Measurements from ENCODE around the gene PUSL1.

PUSL1 gene

DNA sequence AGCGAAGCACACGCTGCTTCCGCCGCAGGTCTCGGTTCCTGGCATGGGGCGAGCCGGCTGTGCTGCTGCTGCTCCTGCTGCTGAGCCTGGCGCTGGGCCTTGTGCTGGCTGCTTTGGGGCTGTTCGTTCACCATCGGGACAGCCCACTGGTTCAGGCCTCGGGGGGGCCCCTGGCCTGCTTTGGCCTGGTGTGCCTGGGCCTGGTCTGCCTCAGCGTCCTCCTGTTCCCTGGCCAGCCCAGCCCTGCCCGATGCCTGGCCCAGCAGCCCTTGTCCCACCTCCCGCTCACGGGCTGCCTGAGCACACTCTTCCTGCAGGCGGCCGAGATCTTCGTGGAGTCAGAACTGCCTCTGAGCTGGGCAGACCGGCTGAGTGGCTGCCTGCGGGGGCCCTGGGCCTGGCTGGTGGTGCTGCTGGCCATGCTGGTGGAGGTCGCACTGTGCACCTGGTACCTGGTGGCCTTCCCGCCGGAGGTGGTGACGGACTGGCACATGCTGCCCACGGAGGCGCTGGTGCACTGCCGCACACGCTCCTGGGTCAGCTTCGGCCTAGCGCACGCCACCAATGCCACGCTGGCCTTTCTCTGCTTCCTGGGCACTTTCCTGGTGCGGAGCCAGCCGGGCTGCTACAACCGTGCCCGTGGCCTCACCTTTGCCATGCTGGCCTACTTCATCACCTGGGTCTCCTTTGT is 25.3 kb downstream of the PUSL1 start:
- ChIA-PET POLR2A (ENCODE audit: low non-redundant PET) (no interaction called here), CTCF (interaction anchor here (1.2 to 2.0 kb wide), 2 partner anchors 12 to 38 kb away, joined by 4 to 6 read pairs; no protein-coding TSS in a partner anchor)
- DNase-seq (ENCODE audit: low spot score): no peak
- peak overlapping the region; percentile 68 for H3K27ac ChIP-seq
- TF ChIP-seq CTCF (conservative IDR thresholded peaks at IDR 0.05; ENCODE audit: low read depth): no peak

GRCh38 chr1:1334835-1335234 is 26.4 kb downstream of the PUSL1 start:
- POLR2A ChIA-PET (ENCODE audit: low non-redundant PET): interaction anchor here (0.6 kb wide), 1 partner anchor 63 kb away, joined by 4 read pairs; no protein-coding TSS in a partner anchor
- CTCF ChIA-PET: interaction anchor here (0.6 to 2.0 kb wide), 3 partner anchors 10 to 37 kb away, joined by 3 to 6 read pairs (median 4); no protein-coding TSS in a partner anchor
- no peak for DNase-seq (ENCODE audit: low spot score)
- TF ChIP-seq CTCF (conservative IDR thresholded peaks at IDR 0.05; ENCODE audit: low read depth): no peak
- peak overlapping the region; percentile 68 for H3K27ac ChIP-seq

DNA sequence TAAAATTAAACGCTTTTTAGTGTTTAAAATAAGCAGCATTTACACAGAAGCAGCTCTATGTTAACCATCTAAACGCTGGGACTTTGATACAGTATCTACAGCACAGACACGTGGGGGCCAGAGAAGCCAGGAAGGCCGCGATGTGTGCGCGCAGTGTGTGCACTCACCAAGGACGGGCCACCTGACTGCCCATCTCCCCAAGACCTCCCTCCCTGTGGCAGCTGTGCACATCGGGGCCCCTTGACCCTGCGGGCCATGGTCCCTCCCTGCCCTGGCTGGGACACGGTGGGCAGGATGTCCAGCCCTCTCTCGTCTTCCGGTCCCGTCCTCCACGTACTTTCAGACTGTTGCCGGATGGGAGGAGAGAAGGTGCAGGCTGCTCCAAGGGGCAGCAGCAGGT is 26.9 kb downstream of the PUSL1 start:
- no peak for DNase-seq (ENCODE audit: low spot score)
- H3K27ac ChIP-seq: peak overlapping the region; percentile 68
- no peak for TF ChIP-seq CTCF (conservative IDR thresholded peaks at IDR 0.05; ENCODE audit: low read depth)
- ChIA-PET POLR2A (ENCODE audit: low non-redundant PET) (no interaction called here), CTCF (no interaction called here)

GRCh38 chr1:1335792-1336248 is 27.4 kb downstream of the PUSL1 start:
- peak overlapping the region; percentile 68 for H3K27ac ChIP-seq
- CTCF ChIA-PET: interaction anchor here (0.9 kb wide), 1 partner anchor 36 kb away, joined by 3 read pairs; no protein-coding TSS in a partner anchor
- no peak for TF ChIP-seq CTCF (conservative IDR thresholded peaks at IDR 0.05; ENCODE audit: low read depth)
- POLR2A ChIA-PET (ENCODE audit: low non-redundant PET): no interaction called here
- DNase-seq (ENCODE audit: low spot score): no peak

DNA sequence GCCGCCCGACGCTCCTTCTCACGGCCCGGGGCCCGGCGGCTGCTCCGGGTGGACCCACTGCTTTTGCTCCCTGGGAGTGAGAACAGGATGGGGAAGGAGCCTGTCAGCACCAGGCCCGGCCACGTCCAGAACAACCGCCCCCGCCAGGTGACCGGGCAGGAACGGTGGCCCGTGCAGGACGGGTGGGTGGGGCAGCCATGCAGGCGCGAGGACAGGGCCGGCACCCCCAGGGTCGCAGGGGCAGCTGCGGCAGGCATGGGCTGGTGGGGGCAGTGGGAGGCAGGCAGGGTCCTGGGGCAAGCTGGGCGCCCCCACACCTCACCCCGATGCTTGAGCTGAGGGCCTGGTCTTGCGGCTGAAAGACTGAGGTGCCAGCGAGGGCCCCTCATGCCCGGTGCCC is 28.0 kb downstream of the PUSL1 start:
- POLR2A ChIA-PET (ENCODE audit: low non-redundant PET): no interaction called here
- CTCF ChIA-PET: interaction anchor here (0.9 kb wide), 1 partner anchor 37 kb away, joined by 3 read pairs; no protein-coding TSS in a partner anchor
- H3K27ac ChIP-seq: peak overlapping the region; percentile 68
- no peak for TF ChIP-seq CTCF (conservative IDR thresholded peaks at IDR 0.05; ENCODE audit: low read depth)
- DNase-seq (ENCODE audit: low spot score): no peak

- H3K27ac ChIP-seq: peak overlapping the region; percentile 68
- CTCF ChIA-PET: no interaction called here
Measured at GRCh38 chr1:1336931-1337792, 28.8 kb downstream of the PUSL1 start.

More at GRCh38 chr1:1336931-1337792, 28.8 kb downstream of the PUSL1 start:
- POLR2A ChIA-PET (ENCODE audit: low non-redundant PET): no interaction called here
- no peak for DNase-seq (ENCODE audit: low spot score)
- no peak for TF ChIP-seq CTCF (conservative IDR thresholded peaks at IDR 0.05; ENCODE audit: low read depth)

All from RWPE1 (cell line).